NCI-H128 (cell line): Measurements from ENCODE around the gene TNFAIP8L1.

Source experiments
- DNase-seq: peaks from one replicate; lab custom pipeline; 2025; ENCODE audit not compliant: unreplicated experiment; lab: John Stamatoyannopoulos, UW

Gene TNFAIP8L1

GRCh38 chr19:4609878-4610511 is 29.3 kb upstream of the TNFAIP8L1 start:
- DNase-seq, result no peak

- no peak for DNase-seq
Measured at GRCh38 chr19:4613254-4613751, 26.0 kb upstream of the TNFAIP8L1 start.

GRCh38 chr19:4618019-4618418 is 21.3 kb upstream of the TNFAIP8L1 start:
- no peak for DNase-seq

DNA sequence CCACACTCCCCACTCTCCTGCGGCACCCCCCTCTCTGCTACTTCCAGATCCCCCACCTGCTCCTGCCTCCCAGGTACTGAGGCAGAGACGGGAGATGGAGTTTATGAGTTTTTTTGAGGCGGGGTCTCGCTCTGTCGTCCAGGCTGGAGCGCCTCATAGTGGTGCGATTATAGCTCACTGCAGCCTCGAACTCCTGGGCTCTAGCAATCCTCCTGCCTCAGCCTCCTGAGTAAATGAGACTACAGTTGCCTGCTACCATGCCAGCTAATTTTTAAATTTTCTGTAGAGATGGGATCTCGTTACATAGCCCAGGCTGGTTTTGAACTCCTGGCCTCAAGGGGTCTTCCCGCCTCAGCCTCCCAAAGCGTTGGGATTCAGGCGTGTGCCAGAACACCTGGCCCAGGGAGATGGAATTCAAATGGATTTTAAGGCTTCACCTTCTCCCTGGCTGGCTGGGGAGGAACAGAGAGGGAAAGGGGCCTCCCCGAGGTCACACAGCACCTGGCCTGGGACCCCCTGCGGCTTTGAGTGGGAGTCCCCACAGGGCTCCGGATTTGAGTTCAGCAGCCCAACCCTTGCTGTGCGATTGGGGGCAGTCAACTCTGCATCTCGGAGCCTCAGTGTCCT is 19.5 kb upstream of the TNFAIP8L1 start:
- DNase-seq, result no peak

GRCh38 chr19:4620675-4621074 is 18.6 kb upstream of the TNFAIP8L1 start:
- no peak for DNase-seq

GRCh38 chr19:4622695-4623421 is 16.5 kb upstream of the TNFAIP8L1 start:
- DNase-seq, result no peak

DNA sequence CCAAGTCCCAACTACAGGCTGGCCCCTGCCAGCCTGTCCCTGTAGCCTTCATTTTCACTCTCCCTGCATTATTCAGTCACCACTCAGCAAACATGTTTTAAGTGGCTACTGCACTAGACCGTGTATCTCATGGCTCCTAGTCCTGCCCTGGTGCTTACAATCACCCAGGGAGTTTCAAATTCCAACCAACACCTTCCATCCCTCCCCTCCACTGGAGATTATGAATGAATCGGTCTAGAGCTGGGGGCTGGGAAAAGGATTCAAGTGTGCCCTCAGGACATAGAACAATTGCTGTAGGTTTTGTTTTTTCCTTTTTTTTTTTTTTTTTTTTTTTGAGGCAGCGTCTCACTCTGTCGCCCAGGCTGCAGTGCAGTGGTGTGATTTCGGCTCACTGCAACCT is 15.0 kb upstream of the TNFAIP8L1 start:
- peak; percentile 57 for DNase-seq

- no peak for DNase-seq
Measured at GRCh38 chr19:4624733-4625362, 14.5 kb upstream of the TNFAIP8L1 start.

DNA sequence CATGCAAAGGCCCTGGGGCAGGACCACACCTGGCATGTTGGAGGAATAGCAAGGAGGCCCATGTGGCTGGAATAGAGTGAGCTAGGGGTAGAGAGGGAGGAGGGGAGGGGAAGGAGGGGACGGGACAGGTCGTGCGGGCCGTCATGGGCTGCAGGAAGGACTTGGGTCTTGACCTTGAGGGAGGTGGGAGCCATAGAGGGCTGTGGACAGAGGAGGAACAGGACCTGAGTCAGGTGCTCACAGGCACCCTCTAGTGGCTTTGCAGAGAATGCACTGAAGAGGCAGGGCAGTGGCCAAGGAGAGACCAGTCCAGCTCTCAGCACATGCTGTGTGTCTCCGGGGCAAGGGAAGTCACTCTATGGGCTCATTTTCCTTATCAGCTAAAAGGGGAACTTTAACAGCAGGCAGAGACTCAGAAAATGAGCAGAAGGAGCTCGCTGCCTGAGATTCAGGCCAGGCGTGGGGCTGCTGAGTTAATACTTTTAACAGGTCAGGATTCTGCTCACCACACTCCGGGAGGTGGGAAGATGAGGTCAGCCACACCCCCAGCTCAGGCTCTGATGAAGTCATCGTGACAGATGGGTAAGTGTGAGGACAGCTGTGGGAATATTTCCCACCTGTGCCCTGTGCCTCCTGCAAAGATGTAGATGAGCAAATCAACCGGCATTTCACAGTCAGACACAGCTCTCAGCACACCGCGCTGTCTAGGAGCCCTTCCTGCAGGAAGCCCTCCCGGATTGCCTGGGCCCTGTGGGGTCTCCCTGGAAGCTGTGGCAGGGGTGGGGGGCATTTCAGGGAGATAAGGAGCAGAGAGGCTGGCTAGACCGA is 6.0 kb upstream of the TNFAIP8L1 start:
- DNase-seq, result no peak

GRCh38 chr19:4635754-4636116 is 3.6 kb upstream of the TNFAIP8L1 start:
- DNase-seq, result no peak

- DNase-seq, result peak; percentile 22
Measured at GRCh38 chr19:4636151-4636717, 3.1 kb upstream of the TNFAIP8L1 start.

GRCh38 chr19:4636761-4637160 is 2.6 kb upstream of the TNFAIP8L1 start:
- no peak for DNase-seq

DNA sequence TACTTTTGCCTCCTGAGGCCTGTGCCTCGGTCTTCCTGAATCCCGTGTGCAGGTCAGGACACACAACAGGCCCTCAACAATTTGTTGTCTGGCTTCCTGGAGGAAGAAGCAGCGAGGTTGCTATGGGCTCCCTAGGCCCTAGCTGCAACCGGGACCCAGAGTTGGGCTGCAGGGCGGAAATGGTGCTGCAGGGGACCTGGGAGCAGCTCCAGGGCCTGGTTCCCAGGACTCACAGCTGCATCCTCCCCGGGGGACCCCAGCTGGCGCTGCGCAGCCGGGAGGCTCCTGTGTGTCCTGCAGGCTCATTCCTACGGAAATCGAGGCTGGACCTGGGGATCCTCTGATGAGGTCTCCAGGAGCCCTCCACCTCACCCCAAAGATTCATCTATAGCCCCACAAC is 999 bp upstream of the TNFAIP8L1 start:
- no peak for DNase-seq

- no peak for DNase-seq
Measured at GRCh38 chr19:4639531-4640246, 373 bp downstream of the TNFAIP8L1 start.

- no peak for DNase-seq
Measured at GRCh38 chr19:4640247-4641000, 1.1 kb downstream of the TNFAIP8L1 start.

DNA sequence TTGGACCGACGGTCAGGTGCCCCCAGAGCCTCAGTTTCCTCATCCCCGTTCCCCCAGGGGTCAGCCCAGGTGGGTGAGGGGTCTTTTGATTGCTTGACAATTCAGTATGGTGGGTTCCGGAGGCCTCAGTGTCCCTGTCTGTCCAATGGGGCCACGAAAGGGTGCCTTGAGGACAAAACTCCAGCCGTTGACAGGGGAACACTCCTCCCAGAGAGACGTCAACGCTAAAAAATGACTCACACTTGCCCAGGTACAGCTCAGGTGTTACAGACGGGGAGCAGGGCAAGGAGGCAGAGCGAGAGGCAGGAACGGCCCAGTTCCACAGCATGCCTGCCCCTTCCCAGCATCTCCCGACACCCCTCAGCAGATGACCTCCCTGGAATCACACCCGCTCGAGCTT is 1.8 kb downstream of the TNFAIP8L1 start:
- no peak for DNase-seq

GRCh38 chr19:4642625-4643024 is 3.3 kb downstream of the TNFAIP8L1 start:
- no peak for DNase-seq

- DNase-seq, result no peak
Measured at GRCh38 chr19:4645718-4646117, 6.4 kb downstream of the TNFAIP8L1 start.
